Liver (tissue), 9 donors: ENCODE data around the gene B9D1. TPM values are rescaled to one million over a fixed set of nuclear protein-coding genes. Genes with fewer than 3 reads are reported as not detected.
A peak's percentile ranks its signal among the peaks of the same experiment; 100 is the strongest.

Experiments used
- DNase-seq: peaks from one replicate; pipeline ENCODE4 v3.0.0-alpha.2; 2017; ENCODE audit warnings: low spot score
- H3K27ac ChIP-seq, 2 donors: one replicate each; pipeline ENCODE4 v1.7.0; 2013; ENCODE audit warnings: inconsistent platforms in 2 of 2, low read length in 2 of 2, control low read depth in 1 of 2, low read depth in 1 of 2, mild to moderate bottlenecking in 1 of 2
- H3K27me3 ChIP-seq, 4 donors: one replicate each; pipeline versions ENCODE4 v1.6.1 to v1.7.0; 2013; ENCODE audit warnings: low read length in 3 of 4, inconsistent platforms in 1 of 4, mild to moderate bottlenecking in 1 of 4, moderate library complexity in 1 of 4; ENCODE audit not compliant: control insufficient read depth in 4 of 4, insufficient read depth in 4 of 4
- H3K36me3 ChIP-seq, 4 donors: one replicate each; pipeline versions ENCODE4 v1.6.1 to v1.7.0; 2013; ENCODE audit warnings: low read length in 3 of 4, mild to moderate bottlenecking in 3 of 4, low read depth in 1 of 4, moderate library complexity in 1 of 4; ENCODE audit not compliant: control insufficient read depth in 4 of 4, insufficient read depth in 3 of 4
- H3K4me1 ChIP-seq, 4 donors: one replicate each; pipeline versions ENCODE4 v1.6.1 to v1.7.0; 2013; ENCODE audit warnings: low read length in 3 of 4, mild to moderate bottlenecking in 3 of 4, moderate library complexity in 1 of 4; ENCODE audit not compliant: control insufficient read depth in 4 of 4, insufficient read depth in 4 of 4
- H3K4me3 ChIP-seq, 3 donors: one replicate each; pipeline versions ENCODE4 v1.6.1 to v1.7.0; 2013; ENCODE audit warnings: low read length in 3 of 3, control low read depth in 1 of 3, low read depth in 1 of 3, mild to moderate bottlenecking in 1 of 3
- H3K9ac ChIP-seq, 2 donors: one replicate each; pipeline ENCODE4 v1.7.0; 2013; ENCODE audit warnings: low read length in 2 of 2, mild to moderate bottlenecking in 2 of 2, moderate library complexity in 2 of 2, control low read depth in 1 of 2, low read depth in 1 of 2
- H3K9me3 ChIP-seq, 4 donors: one replicate each; pipeline versions ENCODE4 v1.6.1 to v1.7.0; 2013; ENCODE audit warnings: low read length in 3 of 4; ENCODE audit not compliant: control insufficient read depth in 4 of 4
- ATF3 ChIP-seq: IDR thresholded peaks from 2 replicates; pipeline ENCODE4 v1.6.1; 2016; ENCODE audit warnings: antibody characterized with exemption
- CTCF ChIP-seq: fragments of 150-350 bp; IDR thresholded peaks from 2 replicates; pipeline ENCODE4 v1.5.1; 2017; ENCODE audit warnings: improper control_type of control experiment, low read depth, low read length; ENCODE audit not compliant: missing input control
- EGR1 ChIP-seq, 2 donors: IDR thresholded peaks; 2 replicates each; pipeline ENCODE4 v1.6.1; 2016 to 2018; ENCODE audit warnings: antibody characterized with exemption in 2 of 2, low read depth in 2 of 2
- FOXA1 ChIP-seq: IDR thresholded peaks from 2 replicates; pipeline ENCODE4 v1.6.1; 2016; ENCODE audit warnings: antibody characterized with exemption
- GABPA ChIP-seq, 2 donors: IDR thresholded peaks in 1 of 2; conservative IDR thresholded peaks in 1 of 2; 2 replicates each; pipeline ENCODE4 v1.6.1; 2016; ENCODE audit warnings: antibody characterized with exemption in 2 of 2, mild to moderate bottlenecking in 1 of 2, moderate library complexity in 1 of 2
- HNF4A ChIP-seq, 2 donors: conservative IDR thresholded peaks; 2 replicates each; pipeline ENCODE4 v1.6.1; 2016; ENCODE audit warnings: antibody characterized with exemption in 2 of 2, mild to moderate bottlenecking in 2 of 2
- HNF4G ChIP-seq: IDR thresholded peaks from 2 replicates; pipeline ENCODE4 v1.6.1; 2016; ENCODE audit warnings: antibody characterized with exemption
- JUND ChIP-seq, 2 donors: IDR thresholded peaks; 2 replicates each; pipeline ENCODE4 v1.6.1; 2016; ENCODE audit warnings: antibody characterized with exemption in 2 of 2
- NR2F2 ChIP-seq: IDR thresholded peaks from 2 replicates; pipeline ENCODE4 v1.6.1; 2016; ENCODE audit warnings: antibody characterized with exemption
- RAD21 ChIP-seq, 2 donors: IDR thresholded peaks; 2 replicates each; pipeline ENCODE4 v1.6.1; 2016; ENCODE audit warnings: antibody characterized with exemption in 2 of 2, mild to moderate bottlenecking in 2 of 2
- REST ChIP-seq: IDR thresholded peaks from 2 replicates; pipeline ENCODE4 v1.6.1; 2016; ENCODE audit warnings: antibody characterized with exemption, mild to moderate bottlenecking
- RXRA ChIP-seq, 2 donors: IDR thresholded peaks; 2 replicates each; pipeline ENCODE4 v1.6.1; 2017 to 2018; ENCODE audit warnings: antibody characterized with exemption in 2 of 2, mild to moderate bottlenecking in 1 of 2
- SP1 ChIP-seq: IDR thresholded peaks from 2 replicates; pipeline ENCODE4 v1.6.1; 2018; ENCODE audit warnings: antibody characterized with exemption, mild to moderate bottlenecking
- TAF1 ChIP-seq: conservative IDR thresholded peaks from 2 replicates; pipeline ENCODE4 v1.6.1; 2016; ENCODE audit warnings: antibody characterized with exemption, mild to moderate bottlenecking
- ZBTB33 ChIP-seq: IDR thresholded peaks from 2 replicates; pipeline ENCODE4 v1.6.1; 2016; ENCODE audit warnings: antibody characterized with exemption
- WGBS: extraction: QIAGEN DNeasy Blood & Tissue Kit; methylation state at CpG from one replicate; pipeline ENCODE4 v1.1.7; 2013; 5-methylcytosine and 5-hydroxymethylcytosine counted together
- polyA plus RNA-seq, 2 donors: library from polyadenylated mRNA; stranded (reverse) in 1 of 2; unstranded in 1 of 2; fragments of 200-250 nt in 1 of 2; fragments of >200 nt in 1 of 2; fragmentation: Nextera tagmentation in 1 of 2; extraction: Ambion mirVana in 1 of 2; gene quantifications; one replicate each; pipeline versions ENCODE4 v1.2.1 to v1.2.3, GENCODE V29; 2013 to 2015
- total RNA-seq, 2 donors: library from RNA; depleted of rRNA; stranded (reverse); fragments of >200 nt; gene quantifications; one replicate each; pipeline ENCODE4 v1.2.3, GENCODE V29; 2014
- TF ChIP-seq, protein P1 (sequence below): IDR thresholded peaks from 2 replicates; pipeline ENCODE4 v1.6.1; 2016; ENCODE audit warnings: antibody characterized with exemption
- donor health status: healthy.
- donor health status: healthy.
- donor health status: healthy.
- donor health status: healthy.
- donor health status: healthy.

Gene B9D1
- total and polyA plus RNA-seq, 4 donors, result 8.4 to 22.0 (median 10.8) TPM

- H3K9ac ChIP-seq, result no peak overlapping the region
- no peaks in the 10 kb centered on the region for H3K9me3 ChIP-seq
- H3K4me1 ChIP-seq, result peaks cover 31 to 73% (median 52%) of the 10 kb centered on the region in 4 donors
- 46% methylated on average over 7 of the region's 7 CpGs for WGBS
- TF ChIP-seq ZBTB33, result no peak
- no peak for TF ChIP-seq RAD21 (IDR thresholded peaks at IDR 0.05)
- no peak for TF ChIP-seq GABPA (IDR thresholded peaks at IDR 0.05 in 1 of 2, conservative IDR thresholded peaks at IDR 0.05 in 1 of 2)
- TF ChIP-seq EGR1 (IDR thresholded peaks at IDR 0.05; ENCODE audit: low read depth in 2 of 2), result no peak
- TF ChIP-seq SP1, result no peak
- no peak for TF ChIP-seq HNF4G
- no peak for TF ChIP-seq CTCF
- TF ChIP-seq TAF1, result no peak
- no peak for TF ChIP-seq FOXA1
- TF ChIP-seq JUND (IDR thresholded peaks at IDR 0.05), result no peak
- DNase-seq, result no peak
- H3K36me3 ChIP-seq, result no peaks in the 10 kb centered on the region
- no peaks in the 10 kb centered on the region for H3K27me3 ChIP-seq
- H3K27ac ChIP-seq, result peak overlapping the region; percentile 44 to 68
- no peak overlapping the region for H3K4me3 ChIP-seq
Measured at GRCh38 chr17:19345067-19345460, 17.5 kb downstream of the B9D1 start.

- Histone ChIP-seq H3K4me3 (no peak overlapping the region), H3K27me3 (no peaks in the 10 kb centered on the region), H3K36me3 (no peaks in the 10 kb centered on the region), H3K27ac (peak overlapping the region; percentile 44 to 70), H3K9ac (no peak overlapping the region), H3K4me1 (peaks cover 31 to 78% (median 56%) of the 10 kb centered on the region in 4 donors), H3K9me3 (no peaks in the 10 kb centered on the region)
- 81% methylated on average over 40 of the region's 40 CpGs for WGBS
- DNase-seq, result no peak
- no peak for TF ChIP-seq SP1
- TF ChIP-seq RAD21 (IDR thresholded peaks at IDR 0.05), result no peak
- TF ChIP-seq ZBTB33, result no peak
- no peak for TF ChIP-seq CTCF
- TF ChIP-seq GABPA (IDR thresholded peaks at IDR 0.05 in 1 of 2, conservative IDR thresholded peaks at IDR 0.05 in 1 of 2), result no peak
- TF ChIP-seq FOXA1, result no peak
- TF ChIP-seq ATF3, result no peak
- no peak for TF ChIP-seq REST
- TF ChIP-seq, protein P1, sequence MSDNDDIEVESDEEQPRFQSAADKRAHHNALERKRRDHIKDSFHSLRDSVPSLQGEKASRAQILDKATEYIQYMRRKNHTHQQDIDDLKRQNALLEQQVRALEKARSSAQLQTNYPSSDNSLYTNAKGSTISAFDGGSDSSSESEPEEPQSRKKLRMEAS, result no peak
- no peak for TF ChIP-seq NR2F2
- TF ChIP-seq RXRA (IDR thresholded peaks at IDR 0.05), result no peak
- no peak for TF ChIP-seq EGR1 (IDR thresholded peaks at IDR 0.05; ENCODE audit: low read depth in 2 of 2)
- TF ChIP-seq JUND (IDR thresholded peaks at IDR 0.05), result no peak
- TF ChIP-seq HNF4G, result no peak
- TF ChIP-seq HNF4A (conservative IDR thresholded peaks at IDR 0.05), result no peak
- no peak for TF ChIP-seq TAF1
Measured at GRCh38 chr17:19344311-19345066, 18.0 kb downstream of the B9D1 start.
